Measurements from ENCODE around the gene DEPP1.

The DEPP1 gene

GRCh38 chr10:44979281-44980191, 927 bp upstream of the DEPP1 start:
- TF ChIP-seq POLR2A (IDR thresholded peaks at IDR 0.05; ENCODE audit: low read depth, low read length) = no peak
- FAIRE-seq (no peak), DNase-seq (ENCODE audit: insufficient read length, low spot score) (no peak)

- FAIRE-seq (no peak), DNase-seq (ENCODE audit: insufficient read length, low spot score) (no peak)
- no peak for TF ChIP-seq POLR2A (IDR thresholded peaks at IDR 0.05; ENCODE audit: low read depth, low read length)
These were observed 418 bp downstream of the DEPP1 start for GRCh38 chr10:44978213-44978569.

GRCh38 chr10:44977287-44978212, 1.1 kb downstream of the DEPP1 start:
- no peak for TF ChIP-seq POLR2A (IDR thresholded peaks at IDR 0.05; ENCODE audit: low read depth, low read length)
- no peak for DNase-seq (ENCODE audit: insufficient read length, low spot score)
- no peak for FAIRE-seq

- TF ChIP-seq POLR2A (IDR thresholded peaks at IDR 0.05; ENCODE audit: low read depth, low read length) = no peak
- FAIRE-seq (no peak), DNase-seq (ENCODE audit: insufficient read length, low spot score) (no peak)
These were observed 2.0 kb downstream of the DEPP1 start for GRCh38 chr10:44976352-44977198.

- no peak for FAIRE-seq
These were observed 2.9 kb downstream of the DEPP1 start for GRCh38 chr10:44975431-44976331.

GRCh38 chr10:44974628-44975430, 3.8 kb downstream of the DEPP1 start:
- FAIRE-seq = no peak
- DNase-seq (ENCODE audit: insufficient read length, low spot score) = peak; percentile 69
- 0 out of 2 replicates have a peak, but pooled peaks have one; percentile 19 for TF ChIP-seq POLR2A (IDR thresholded peaks at IDR 0.05; ENCODE audit: low read depth, low read length)

More at GRCh38 chr10:44975431-44976331, 2.9 kb downstream of the DEPP1 start:
- TF ChIP-seq POLR2A (IDR thresholded peaks at IDR 0.05; ENCODE audit: low read depth, low read length) = peak; percentile 42; the same call in 1 of the 2 replicates
- peak; percentile 52 for DNase-seq (ENCODE audit: insufficient read length, low spot score)

- DNase-seq (ENCODE audit: insufficient read length, low spot score) = no peak
- no peak for FAIRE-seq
- no peak for TF ChIP-seq POLR2A (IDR thresholded peaks at IDR 0.05; ENCODE audit: low read depth, low read length)
These were observed 4.5 kb downstream of the DEPP1 start for GRCh38 chr10:44974082-44974627.

GRCh38 chr10:44973323-44974081, 5.1 kb downstream of the DEPP1 start:
- no peak for FAIRE-seq

GRCh38 chr10:44972874-44973306, 5.7 kb downstream of the DEPP1 start:
- FAIRE-seq = no peak

More at GRCh38 chr10:44973323-44974081, 5.1 kb downstream of the DEPP1 start:
- no peak for DNase-seq (ENCODE audit: insufficient read length, low spot score)
- TF ChIP-seq POLR2A (IDR thresholded peaks at IDR 0.05; ENCODE audit: low read depth, low read length) = no peak

GRCh38 chr10:44971935-44972757, 6.5 kb downstream of the DEPP1 start:
- no peak for FAIRE-seq
- TF ChIP-seq POLR2A (IDR thresholded peaks at IDR 0.05; ENCODE audit: low read depth, low read length) = no peak
- no peak for DNase-seq (ENCODE audit: insufficient read length, low spot score)

More at GRCh38 chr10:44972874-44973306, 5.7 kb downstream of the DEPP1 start:
- DNase-seq (ENCODE audit: insufficient read length, low spot score) = no peak
- no peak for TF ChIP-seq POLR2A (IDR thresholded peaks at IDR 0.05; ENCODE audit: low read depth, low read length)

Data from H54 (cell line).